Osteocyte (in vitro differentiated cells): ENCODE data around the gene HDAC9. TPM values are rescaled to one million over a fixed set of nuclear protein-coding genes. Genes with fewer than 3 reads are reported as not detected.

Source experiments
- DNase-seq: peaks from one replicate; pipeline ENCODE4 v3.0.0; 2021; ENCODE audit warnings: mixed read lengths; ENCODE audit not compliant: unreplicated experiment; ENCODE audit errors: extremely low spot score
- H3K27ac Mint-ChIP-seq: one replicate; pipeline ENCODE4 v1.8.0; 2021; ENCODE audit warnings: mild to moderate bottlenecking, mixed read lengths; ENCODE audit not compliant: unreplicated experiment
- H3K27me3 Mint-ChIP-seq: one replicate; pipeline ENCODE4 v1.8.0; 2021; ENCODE audit warnings: mixed read lengths; ENCODE audit not compliant: unreplicated experiment
- H3K36me3 Mint-ChIP-seq: one replicate; pipeline ENCODE4 v1.8.0; 2021; ENCODE audit warnings: mixed read lengths; ENCODE audit not compliant: unreplicated experiment
- H3K4me1 Mint-ChIP-seq: one replicate; pipeline ENCODE4 v1.8.0; 2021; ENCODE audit warnings: mixed read lengths; ENCODE audit not compliant: unreplicated experiment
- H3K4me3 Mint-ChIP-seq: one replicate; pipeline ENCODE4 v1.8.0; 2021; ENCODE audit warnings: mild to moderate bottlenecking, moderate library complexity, mixed read lengths; ENCODE audit not compliant: unreplicated experiment
- H3K9me3 Mint-ChIP-seq: one replicate; pipeline ENCODE4 v1.8.0; 2021; ENCODE audit warnings: mixed read lengths; ENCODE audit not compliant: unreplicated experiment
- total RNA-seq: library from RNA; stranded (reverse); gene quantifications from 2 replicates; pipeline ENCODE4 v1.2.1, GENCODE V29; 2021
- TF ChIP-seq, protein P1 (sequence below): fragments of 200-600 bp; sonication (generic); IDR thresholded peaks from 2 replicates; pipeline ENCODE4 v1.5.0; 2021; ENCODE audit warnings: antibody characterized with exemption, mild to moderate bottlenecking, moderate library complexity

HDAC9 gene
- total RNA-seq, 1 donor from 2014 or later: 0.81 TPM

DNA sequence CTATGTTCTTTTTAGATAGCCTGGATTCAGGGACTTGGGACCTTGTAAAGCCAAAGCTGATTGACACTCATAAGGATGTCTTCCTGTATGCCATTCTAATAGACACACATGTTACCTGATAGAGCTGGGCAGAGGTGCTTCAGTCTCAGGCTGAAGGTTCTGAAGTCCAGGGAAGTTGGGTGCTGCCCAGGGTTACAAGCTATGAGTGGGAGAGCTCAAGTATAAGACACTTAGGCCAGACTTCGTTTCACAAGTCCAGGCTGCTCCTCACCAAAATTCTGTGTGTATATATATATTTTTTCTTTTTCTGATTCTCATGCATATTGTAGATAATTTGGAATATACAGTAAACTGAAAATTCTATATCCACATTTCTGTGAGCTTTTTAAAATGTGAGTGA is 144.2 kb downstream of the HDAC9 start:
- no peaks in the 10 kb centered on the region for H3K9me3 Mint-ChIP-seq
- no peaks in the 10 kb centered on the region for H3K27me3 Mint-ChIP-seq
- no peak for DNase-seq
- TF ChIP-seq, protein P1, sequence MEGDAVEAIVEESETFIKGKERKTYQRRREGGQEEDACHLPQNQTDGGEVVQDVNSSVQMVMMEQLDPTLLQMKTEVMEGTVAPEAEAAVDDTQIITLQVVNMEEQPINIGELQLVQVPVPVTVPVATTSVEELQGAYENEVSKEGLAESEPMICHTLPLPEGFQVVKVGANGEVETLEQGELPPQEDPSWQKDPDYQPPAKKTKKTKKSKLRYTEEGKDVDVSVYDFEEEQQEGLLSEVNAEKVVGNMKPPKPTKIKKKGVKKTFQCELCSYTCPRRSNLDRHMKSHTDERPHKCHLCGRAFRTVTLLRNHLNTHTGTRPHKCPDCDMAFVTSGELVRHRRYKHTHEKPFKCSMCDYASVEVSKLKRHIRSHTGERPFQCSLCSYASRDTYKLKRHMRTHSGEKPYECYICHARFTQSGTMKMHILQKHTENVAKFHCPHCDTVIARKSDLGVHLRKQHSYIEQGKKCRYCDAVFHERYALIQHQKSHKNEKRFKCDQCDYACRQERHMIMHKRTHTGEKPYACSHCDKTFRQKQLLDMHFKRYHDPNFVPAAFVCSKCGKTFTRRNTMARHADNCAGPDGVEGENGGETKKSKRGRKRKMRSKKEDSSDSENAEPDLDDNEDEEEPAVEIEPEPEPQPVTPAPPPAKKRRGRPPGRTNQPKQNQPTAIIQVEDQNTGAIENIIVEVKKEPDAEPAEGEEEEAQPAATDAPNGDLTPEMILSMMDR: no peak
- H3K27ac Mint-ChIP-seq: no peak overlapping the region
- H3K4me1 Mint-ChIP-seq: peaks cover 1% of the 10 kb centered on the region
- H3K36me3 Mint-ChIP-seq: no peaks in the 10 kb centered on the region
- no peak overlapping the region for H3K4me3 Mint-ChIP-seq

DNA sequence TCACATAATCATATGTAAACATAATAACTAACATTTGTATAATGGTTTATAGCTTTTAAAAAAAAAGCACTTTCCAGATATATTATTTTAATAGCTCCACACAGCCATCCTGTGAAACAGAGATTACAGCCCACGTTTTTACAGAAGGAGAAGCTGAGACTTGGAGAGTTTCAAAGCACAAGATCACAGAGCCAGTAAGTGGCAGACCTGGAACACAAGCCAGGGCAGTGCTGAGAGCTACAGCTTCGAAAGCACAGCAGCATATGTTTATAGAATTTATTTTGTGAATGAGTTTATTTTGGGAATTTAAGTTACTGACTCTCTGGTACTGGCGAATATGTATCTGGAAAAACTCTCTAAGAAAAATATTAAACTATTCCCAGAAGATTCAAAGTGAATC is 149.4 kb downstream of the HDAC9 start:
- DNase-seq: no peak
- no peak overlapping the region for H3K4me3 Mint-ChIP-seq
- H3K4me1 Mint-ChIP-seq: no peaks in the 10 kb centered on the region
- H3K27me3 Mint-ChIP-seq: no peaks in the 10 kb centered on the region
- no peak overlapping the region for H3K27ac Mint-ChIP-seq
- no peaks in the 10 kb centered on the region for H3K9me3 Mint-ChIP-seq
- TF ChIP-seq, protein P1: no peak
- H3K36me3 Mint-ChIP-seq: no peaks in the 10 kb centered on the region

DNA sequence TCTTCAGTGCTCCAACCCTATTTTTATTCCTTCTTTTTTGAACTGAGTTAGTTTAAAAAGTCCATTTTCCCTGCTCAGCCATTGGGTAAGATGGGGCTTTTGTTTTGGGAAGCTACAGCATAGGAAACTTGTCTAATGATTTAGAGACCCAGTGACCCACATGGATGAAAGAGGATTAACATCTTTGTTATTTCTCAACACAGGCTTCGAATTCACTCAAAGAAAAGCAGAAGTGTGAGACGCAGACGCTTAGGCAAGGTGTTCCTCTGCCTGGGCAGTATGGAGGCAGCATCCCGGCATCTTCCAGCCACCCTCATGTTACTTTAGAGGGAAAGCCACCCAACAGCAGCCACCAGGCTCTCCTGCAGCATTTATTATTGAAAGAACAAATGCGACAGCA is 152.0 kb downstream of the HDAC9 start:
- no peak overlapping the region for H3K4me3 Mint-ChIP-seq

DNA sequence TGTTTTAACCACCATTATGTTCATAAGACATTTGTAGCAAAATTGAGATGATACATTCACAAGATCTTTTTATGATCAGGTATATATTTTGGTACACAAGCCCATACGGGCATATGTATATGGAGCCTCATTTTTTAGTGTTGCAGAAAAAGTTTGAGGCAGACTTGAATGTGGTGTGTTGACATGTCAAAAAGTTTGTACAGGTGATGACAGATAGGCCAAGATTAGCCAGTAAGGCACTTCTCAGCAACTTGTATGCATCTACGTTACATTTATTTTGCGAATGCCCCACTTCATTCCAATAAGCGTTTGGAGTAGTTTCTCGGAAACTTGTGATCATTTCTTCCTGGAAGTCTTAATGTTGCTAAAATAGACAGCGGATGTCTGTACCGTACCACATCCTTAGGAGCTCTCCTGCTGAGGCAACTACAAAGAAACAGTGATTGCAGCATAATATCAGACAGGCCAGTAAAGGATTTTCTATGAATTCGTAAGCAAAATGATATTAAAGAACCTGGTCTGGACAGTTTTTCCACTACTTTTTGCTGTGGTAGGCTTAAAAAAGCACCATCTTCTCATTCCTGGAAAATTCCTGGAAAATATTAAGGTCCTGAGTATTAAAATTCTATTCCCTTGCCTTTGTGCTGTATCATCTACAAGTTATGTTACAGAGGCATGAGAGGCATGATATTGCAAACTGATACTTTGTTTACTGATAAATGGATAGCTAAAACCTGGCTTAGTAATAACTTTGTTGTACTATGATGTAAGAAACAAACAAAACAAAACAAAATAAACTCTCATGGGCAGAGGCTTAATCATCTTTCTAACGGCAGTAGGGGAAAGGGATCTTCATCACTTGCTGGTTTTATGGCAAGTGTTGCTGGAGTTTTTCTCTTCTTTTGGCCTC is 153.6 kb downstream of the HDAC9 start:
- Mint-ChIP-seq H3K4me1 (no peaks in the 10 kb centered on the region), H3K4me3 (no peak overlapping the region), H3K9me3 (no peaks in the 10 kb centered on the region), H3K27me3 (no peaks in the 10 kb centered on the region), H3K36me3 (no peaks in the 10 kb centered on the region), H3K27ac (no peak overlapping the region)
- TF ChIP-seq, protein P1: no peak
- DNase-seq: no peak

More for the DNA sequence above, 152.0 kb downstream of the HDAC9 start:
- DNase-seq: no peak
- Mint-ChIP-seq H3K4me1 (no peaks in the 10 kb centered on the region), H3K27ac (no peak overlapping the region), H3K9me3 (no peaks in the 10 kb centered on the region), H3K36me3 (no peaks in the 10 kb centered on the region), H3K27me3 (no peaks in the 10 kb centered on the region)
- TF ChIP-seq, protein P1: no peak

- no peak for DNase-seq
- TF ChIP-seq, protein P1: no peak
- Mint-ChIP-seq H3K27ac (no peak overlapping the region), H3K4me3 (no peak overlapping the region), H3K27me3 (no peaks in the 10 kb centered on the region), H3K36me3 (no peaks in the 10 kb centered on the region), H3K9me3 (no peaks in the 10 kb centered on the region), H3K4me1 (peaks cover 7% of the 10 kb centered on the region)
Observed at GRCh38 chr7:18653381-18654155, 158.0 kb downstream of the HDAC9 start.
